ENCODE results near the gene AKR1D1. TPM values are rescaled to one million over a fixed set of nuclear protein-coding genes. Genes with fewer than 3 reads are reported as not detected.
A peak's percentile ranks its signal among the peaks of the same experiment; 100 is the strongest.

AKR1D1 gene
- total and polyA plus RNA-seq, 2 of the 13 experiments (the other 11 are each of a cell fraction or from before 2014, with no cell fraction given), result 6.9 to 37.0 TPM

- TF ChIP-seq RNF219 (CRISPR knock-in tag; IDR thresholded peaks at IDR 0.05) (no peak), ZNF850 (CRISPR knock-in tag; conservative IDR thresholded peaks at IDR 0.05) (no peak), PITX1 (CRISPR knock-in tag; IDR thresholded peaks at IDR 0.05) (peak; percentile 48; the same call in 1 of the 2 replicates), PLRG1 (conservative IDR thresholded peaks at IDR 0.05) (no peak), JDP2 (CRISPR knock-in tag; IDR thresholded peaks at IDR 0.05; ENCODE audit: borderline replicate concordance) (no peak), THAP11 (CRISPR knock-in tag; IDR thresholded peaks at IDR 0.05) (peak; percentile 38; the same call in 1 of the 2 replicates), CBX1 (IDR thresholded peaks at IDR 0.05; ENCODE audit: low read depth) (no peak), ZNF691 (CRISPR knock-in tag; IDR thresholded peaks at IDR 0.05; ENCODE audit: borderline replicate concordance, low read depth) (no peak), ATAD3A (CRISPR knock-in tag; IDR thresholded peaks at IDR 0.05) (no peak), ZNF484 (CRISPR knock-in tag; IDR thresholded peaks at IDR 0.05; ENCODE audit: borderline replicate concordance, low read depth) (no peak), ZNF136 (CRISPR knock-in tag; IDR thresholded peaks at IDR 0.05; ENCODE audit: low read depth) (no peak), TCF7 (IDR thresholded peaks at IDR 0.05; ENCODE audit: low read depth) (peak; percentile 35; the same call in 1 of the 2 replicates), RFXAP (CRISPR knock-in tag; IDR thresholded peaks at IDR 0.05; ENCODE audit: borderline replicate concordance) (no peak), PCBP2 (optimal IDR thresholded peaks at IDR 0.05; ENCODE audit: low read depth, low read length, poor library complexity, severe bottlenecking) (no peak), POLR2AphosphoS2 (IDR thresholded peaks at IDR 0.05; ENCODE audit: low read depth, low read length) (no peak), BRCA1 (CRISPR knock-in tag; IDR thresholded peaks at IDR 0.05) (no peak), NR1H2 (CRISPR knock-in tag; IDR thresholded peaks at IDR 0.05; ENCODE audit: borderline replicate concordance, low read depth) (no peak), HES4 (CRISPR knock-in tag; IDR thresholded peaks at IDR 0.05; ENCODE audit: borderline replicate concordance) (no peak), ZNF563 (CRISPR knock-in tag; IDR thresholded peaks at IDR 0.05) (peak; percentile 64; the same call in 1 of the 2 replicates), ZNF142 (CRISPR knock-in tag; IDR thresholded peaks at IDR 0.05) (no peak), BCL6 (CRISPR knock-in tag; IDR thresholded peaks at IDR 0.05) (peak; percentile 40; the same call in 1 of the 2 replicates)
These were observed 44.0 kb downstream of the AKR1D1 start (continued) for GRCh38 chr7:138120140-138120827.

Data from HepG2 (cell line).